GM23338 (cell line): ENCODE results near the gene MLLT10. TPM values are rescaled to one million over a fixed set of nuclear protein-coding genes. Genes with fewer than 3 reads are reported as not detected.

Source experiments
- ATAC-seq: fragments of 200-7000 bp; cut with Tn5 transposase; 3 replicates; pipeline ENCODE4 v1.9.1; 2020
- DNase-seq: peaks from one replicate; pipeline ENCODE4 v3.0.0-alpha.2; 2015; ENCODE audit warnings: low spot score
- H2AFZ ChIP-seq: fragments of 200-600 bp; sonication (generic); 2 replicates; pipeline ENCODE4 v1.8.0; 2016; ENCODE audit warnings: antibody characterized with exemption, mild to moderate bottlenecking, moderate library complexity
- H3F3A ChIP-seq: fragments of 200-600 bp; sonication (generic); replicated peaks from 2 replicates; pipeline ENCODE4 v1.8.0; 2017; ENCODE audit warnings: antibody characterized with exemption, mixed run types, low read depth
- H3K27ac ChIP-seq: fragments of 200-600 bp; sonication (generic); 2 replicates; pipeline ENCODE4 v1.6.1; 2016; ENCODE audit warnings: low read depth
- H3K27me3 ChIP-seq: fragments of 200-600 bp; sonication (generic); 2 replicates; pipeline ENCODE4 v1.8.0; 2016; ENCODE audit warnings: mild to moderate bottlenecking, mixed run types, moderate library complexity; ENCODE audit not compliant: insufficient read depth
- H3K36me3 ChIP-seq: fragments of 200-600 bp; sonication (generic); 2 replicates; pipeline ENCODE4 v1.8.0; 2016; ENCODE audit warnings: mild to moderate bottlenecking; ENCODE audit not compliant: insufficient read depth
- H3K4me1 ChIP-seq: fragments of 200-600 bp; sonication (generic); 2 replicates; pipeline ENCODE4 v1.8.0; 2016; ENCODE audit warnings: mild to moderate bottlenecking, moderate library complexity; ENCODE audit not compliant: insufficient read depth
- H3K4me2 ChIP-seq: fragments of 200-600 bp; sonication (generic); 2 replicates; pipeline ENCODE4 v1.7.1; 2017; ENCODE audit warnings: mixed run types
- H3K4me3 ChIP-seq: fragments of 200-600 bp; sonication (generic); 2 replicates; pipeline ENCODE4 v1.6.1; 2016; ENCODE audit warnings: mixed run types
- H3K79me2 ChIP-seq: fragments of 200-600 bp; sonication (generic); replicated peaks from 2 replicates; pipeline ENCODE4 v1.8.0; 2017; ENCODE audit warnings: mild to moderate bottlenecking; ENCODE audit not compliant: insufficient read depth
- H3K9me2 ChIP-seq: fragments of 200-600 bp; sonication (generic); 2 replicates; pipeline ENCODE4 v1.8.0; 2017; ENCODE audit not compliant: insufficient read depth
- H4K20me1 ChIP-seq: fragments of 200-600 bp; sonication (generic); replicated peaks from 2 replicates; pipeline ENCODE4 v1.8.0; 2017; ENCODE audit warnings: mild to moderate bottlenecking; ENCODE audit not compliant: insufficient read depth
- H3K27ac Mint-ChIP-seq: 2 replicates; pipeline ENCODE4 v1.8.0; 2020; ENCODE audit warnings: inconsistent platforms, mild to moderate bottlenecking, moderate library complexity, mixed read lengths
- H3K27me3 Mint-ChIP-seq: 3 replicates; pipeline ENCODE4 v1.8.0; 2022; ENCODE audit warnings: low read depth, mild to moderate bottlenecking, moderate library complexity, mixed read lengths, inconsistent platforms; ENCODE audit not compliant: insufficient read depth, poor library complexity
- H3K36me3 Mint-ChIP-seq: 3 replicates; pipeline ENCODE4 v1.8.0; 2021; ENCODE audit warnings: low read depth, mild to moderate bottlenecking, inconsistent platforms, moderate library complexity, mixed read lengths
- H3K4me1 Mint-ChIP-seq: 3 replicates; pipeline ENCODE4 v1.8.0; 2020; ENCODE audit warnings: mild to moderate bottlenecking, inconsistent platforms, mixed read lengths
- H3K4me3 Mint-ChIP-seq: 3 replicates; pipeline ENCODE4 v1.8.0; 2021; ENCODE audit warnings: moderate library complexity, mild to moderate bottlenecking, inconsistent platforms, mixed read lengths
- H3K9me3 Mint-ChIP-seq: 3 replicates; pipeline ENCODE4 v1.8.0; 2020; ENCODE audit warnings: moderate library complexity, mild to moderate bottlenecking, inconsistent platforms, mixed read lengths
- CREB1 ChIP-seq: fragments of 250-450 bp; sonication (Bioruptor Pico); IDR thresholded peaks from 2 replicates; pipeline ENCODE4 v1.5.0; 2020; ENCODE audit warnings: low read depth, mild to moderate bottlenecking, moderate library complexity
- CTCF ChIP-seq, 2 experiments: fragments of 200-600 bp in 1 of 2; sonication (generic) in 1 of 2; conservative IDR thresholded peaks; 2 replicates each; pipeline versions ENCODE4 v1.5.1 to v1.6.1; 2016 to 2017; ENCODE audit warnings: antibody characterized with exemption in 2 of 2, low read depth in 2 of 2, mild to moderate bottlenecking in 2 of 2, moderate library complexity in 1 of 2
- ETS1 ChIP-seq: IDR thresholded peaks from 2 replicates; pipeline ENCODE4 v1.6.1; 2016; ENCODE audit warnings: antibody characterized with exemption
- EZH2 ChIP-seq: fragments of 200-600 bp; sonication (generic); IDR thresholded peaks from one replicate; pipeline ENCODE4 v1.8.0; 2017; ENCODE audit warnings: antibody characterized with exemption, mild to moderate bottlenecking, low read depth; ENCODE audit not compliant: unreplicated experiment
- JUNB ChIP-seq: IDR thresholded peaks from one replicate; pipeline ENCODE4 v1.6.1; 2016; ENCODE audit warnings: antibody characterized with exemption; ENCODE audit not compliant: unreplicated experiment
- NANOG ChIP-seq: IDR thresholded peaks from 2 replicates; pipeline ENCODE4 v1.6.1; 2016; ENCODE audit warnings: antibody characterized with exemption, borderline replicate concordance
- POLR2AphosphoS5 ChIP-seq: IDR thresholded peaks from 2 replicates; pipeline ENCODE4 v1.6.1; 2016; ENCODE audit warnings: antibody characterized with exemption, low read depth
- REST ChIP-seq: IDR thresholded peaks from one replicate; pipeline ENCODE4 v1.6.1; 2018; ENCODE audit warnings: antibody characterized with exemption; ENCODE audit not compliant: unreplicated experiment
- STAT1 ChIP-seq: IDR thresholded peaks from one replicate; pipeline ENCODE4 v1.6.1; 2016; ENCODE audit warnings: antibody characterized with exemption; ENCODE audit not compliant: unreplicated experiment
- ZNF114 ChIP-seq: fragments of 250-450 bp; sonication (Bioruptor Pico); IDR thresholded peaks from 2 replicates; pipeline ENCODE4 v1.5.0; 2020; ENCODE audit warnings: mild to moderate bottlenecking, moderate library complexity
- ZNF331 ChIP-seq: fragments of 250-450 bp; sonication (Bioruptor Pico); IDR thresholded peaks from 2 replicates; pipeline ENCODE4 v1.5.0; 2020; ENCODE audit warnings: low read depth, mild to moderate bottlenecking, moderate library complexity
- ZNF462 ChIP-seq: fragments of 250-450 bp; sonication (Bioruptor Pico); IDR thresholded peaks from 2 replicates; pipeline ENCODE4 v1.5.0; 2020; ENCODE audit warnings: mild to moderate bottlenecking, moderate library complexity
- polyA plus RNA-seq: library from polyadenylated mRNA; unstranded; fragments of >200 nt; fragmentation: Nextera tagmentation; extraction: Ambion mirVana; gene quantifications from 2 replicates; pipeline ENCODE4 v1.2.1, GENCODE V29; 2016
- total RNA-seq: library from RNA; depleted of rRNA; stranded (reverse); fragments of >200 nt; shearing (Covaris generic); gene quantifications from 2 replicates; pipeline ENCODE4 v1.2.3, GENCODE V29; 2014

The MLLT10 gene
- total and polyA plus RNA-seq, 2 experiments from 2014 or later: 28.8 to 55.4 TPM

GRCh38 chr10:21495752-21496342, 38.2 kb upstream of the MLLT10 start:
- H3K27ac Mint-ChIP-seq: no peak overlapping the region
- H3K36me3 Mint-ChIP-seq: peaks cover 2% of the 10 kb centered on the region
- H3K4me2 ChIP-seq: peak overlapping the region; percentile 78
- H3F3A ChIP-seq: peaks cover 8% of the 10 kb centered on the region; the same call in 1 of the 2 replicates
- H3K9me3 Mint-ChIP-seq: no peaks in the 10 kb centered on the region
- no peaks in the 10 kb centered on the region for H3K36me3 ChIP-seq
- peaks cover 38% of the 10 kb centered on the region for H3K4me1 ChIP-seq
- H3K27me3 Mint-ChIP-seq: peaks cover 52% of the 10 kb centered on the region
- TF ChIP-seq ZNF331 (CRISPR knock-in tag) (no peak), POLR2AphosphoS5 (peak; percentile 42), CTCF (conservative IDR thresholded peaks at IDR 0.05; ENCODE audit: low read depth in 2 of 2) (peak; percentile 73 to 88), STAT1 (no peak), ZNF114 (CRISPR knock-in tag) (no peak), EZH2 (no peak), ZNF462 (no peak), REST (no peak), ETS1 (no peak), NANOG (0 out of 2 replicates have a peak, but pooled peaks have one; percentile 33), JUNB (no peak), CREB1 (peak; percentile 44; the same call in 1 of the 2 replicates)
- peak overlapping the region; percentile 88 for H3K27ac ChIP-seq
- ATAC-seq (peak; percentile 55), DNase-seq (peak; percentile 95)
- no peak overlapping the region for H2AFZ ChIP-seq
- peaks cover 55% of the 10 kb centered on the region for H3K27me3 ChIP-seq
- H3K4me3 Mint-ChIP-seq: peak overlapping the region; percentile 81
- H3K4me3 ChIP-seq: peak overlapping the region; percentile 76
- H3K79me2 ChIP-seq: peaks cover 4% of the 10 kb centered on the region; the same call in 1 of the 2 replicates
- no peaks in the 10 kb centered on the region for H4K20me1 ChIP-seq
- no peaks in the 10 kb centered on the region for H3K9me2 ChIP-seq
- peaks cover 49% of the 10 kb centered on the region for H3K4me1 Mint-ChIP-seq
